Keratinocyte (primary cell): ENCODE data around the gene STATH. TPM values are rescaled to one million over a fixed set of nuclear protein-coding genes. Genes with fewer than 3 reads are reported as not detected.

ENCODE experiments used
- DNase-seq: peaks from one replicate; pipeline ENCODE4 v3.0.0-alpha.2; 2011; ENCODE audit warnings: low read depth, missing footprints, low spot score
- FAIRE-seq: peaks from 2 replicates; lab custom pipeline; 2011; peaks lifted over from hg19 to GRCh38; lab: Jason Lieb, UNC
- H2AFZ ChIP-seq: 2 replicates; pipeline ENCODE4 v1.6.0; 2012; ENCODE audit warnings: low read length, control low read depth, inconsistent platforms; ENCODE audit not compliant: control insufficient read depth
- H3K27ac ChIP-seq: 2 replicates; pipeline ENCODE4 v1.5.1; 2011; ENCODE audit warnings: low read length; ENCODE audit not compliant: control insufficient read depth, insufficient read depth
- H3K27me3 ChIP-seq: 3 replicates; pipeline ENCODE4 v1.6.0; 2011; ENCODE audit warnings: low read length; ENCODE audit not compliant: control insufficient read depth, insufficient read depth; ENCODE audit errors: extremely low read depth
- H3K36me3 ChIP-seq, 2 experiments: 2 replicates in 1 of 2; 3 replicates in 1 of 2; pipeline ENCODE4 v1.5.1; 2011; ENCODE audit warnings: low read length in 2 of 2, mild to moderate bottlenecking in 1 of 2; ENCODE audit not compliant: control insufficient read depth in 2 of 2, insufficient read depth in 2 of 2; ENCODE audit errors: extremely low read depth in 1 of 2
- H3K4me1 ChIP-seq: 3 replicates; pipeline ENCODE4 v1.5.1; 2011; ENCODE audit warnings: low read length; ENCODE audit not compliant: control insufficient read depth, insufficient read depth; ENCODE audit errors: extremely low read depth
- H3K4me2 ChIP-seq: 3 replicates; pipeline ENCODE4 v1.6.0; 2011; ENCODE audit warnings: low read depth, low read length; ENCODE audit not compliant: control insufficient read depth, insufficient read depth; ENCODE audit errors: extremely low read depth
- H3K4me3 ChIP-seq, 3 experiments: fragments of 200-600 bp in 1 of 3; sonication (generic) in 1 of 3; 2 replicates in 2 of 3; 3 replicates in 1 of 3; pipeline ENCODE4 v1.5.1; 2011 to 2016; ENCODE audit warnings: low read length in 3 of 3, mild to moderate bottlenecking in 3 of 3, control low read depth in 2 of 3, inconsistent platforms in 1 of 3, low read depth in 1 of 3, mixed read lengths in 1 of 3, mixed run types in 1 of 3, moderate library complexity in 1 of 3; ENCODE audit not compliant: control insufficient read depth in 2 of 3, insufficient read depth in 2 of 3; ENCODE audit errors: extremely low read depth in 1 of 3
- H3K79me2 ChIP-seq: 2 replicates; pipeline ENCODE4 v1.6.0; 2012; ENCODE audit warnings: low read length; ENCODE audit not compliant: control insufficient read depth, insufficient read depth
- H3K9ac ChIP-seq: 3 replicates; pipeline ENCODE4 v1.6.0; 2011; ENCODE audit warnings: low read length; ENCODE audit not compliant: control insufficient read depth, insufficient read depth; ENCODE audit errors: extremely low read depth
- H3K9me1 ChIP-seq: 3 replicates; pipeline ENCODE4 v1.6.0; 2011; ENCODE audit warnings: low read length; ENCODE audit not compliant: control insufficient read depth, insufficient read depth; ENCODE audit errors: extremely low read depth
- H3K9me3 ChIP-seq: 2 replicates; pipeline ENCODE4 v1.5.1; 2012; ENCODE audit warnings: low read depth, low read length; ENCODE audit not compliant: control insufficient read depth
- H4K20me1 ChIP-seq: 3 replicates; pipeline ENCODE4 v1.6.0; 2011; ENCODE audit warnings: low read length; ENCODE audit not compliant: control insufficient read depth, insufficient read depth; ENCODE audit errors: extremely low read depth
- EZH2 ChIP-seq: IDR thresholded peaks from one replicate; pipeline ENCODE4 v1.6.1; 2012; ENCODE audit warnings: inconsistent platforms, mild to moderate bottlenecking, low read length, moderate library complexity
- dilution Hi-C: fragments of 300-500 bp; cut with MboI; formaldehyde crosslinking; loops from one replicate; pipeline ENCODE4 v1.7.0; 2020; ENCODE audit warnings: low sequenced_read_pairs; ENCODE audit not compliant: extremely low pct_ligation_motif_present
- polyA plus RNA-seq, 5 experiments: library from polyadenylated mRNA; depleted of rRNA in 3 of 5; stranded (reverse) in 3 of 5; stranded (forward) in 1 of 5; unstranded in 1 of 5; fragments of >200 nt; gene quantifications; 1 replicate in 1 of 5; 2 replicates in 3 of 5; 3 replicates in 1 of 5; pipeline versions ENCODE4 v1.2.1 to v1.2.3, GENCODE V29; 2011 to 2012; ENCODE audit warnings: missing spikeins in 2 of 5, low read depth in 1 of 5, low replicate concordance in 1 of 5
- TF ChIP-seq, protein P1 (sequence below), 3 experiments: IDR thresholded peaks in 1 of 3; conservative IDR thresholded peaks in 1 of 3; optimal IDR thresholded peaks in 1 of 3; 2 replicates in 2 of 3; 3 replicates in 1 of 3; pipeline versions ENCODE3 to v1.5.1; 2011; ENCODE audit warnings: low read length in 3 of 3, mild to moderate bottlenecking in 3 of 3, moderate library complexity in 2 of 3, control low read depth in 1 of 3, inconsistent platforms in 1 of 3; ENCODE audit not compliant: insufficient read depth in 2 of 3; ENCODE audit errors: extremely low read depth in 1 of 3

Gene STATH
- polyA plus RNA-seq, 1 donor (not counting 4 experiments of a cell fraction or from before 2014, with no cell fraction given), result not detected

DNA sequence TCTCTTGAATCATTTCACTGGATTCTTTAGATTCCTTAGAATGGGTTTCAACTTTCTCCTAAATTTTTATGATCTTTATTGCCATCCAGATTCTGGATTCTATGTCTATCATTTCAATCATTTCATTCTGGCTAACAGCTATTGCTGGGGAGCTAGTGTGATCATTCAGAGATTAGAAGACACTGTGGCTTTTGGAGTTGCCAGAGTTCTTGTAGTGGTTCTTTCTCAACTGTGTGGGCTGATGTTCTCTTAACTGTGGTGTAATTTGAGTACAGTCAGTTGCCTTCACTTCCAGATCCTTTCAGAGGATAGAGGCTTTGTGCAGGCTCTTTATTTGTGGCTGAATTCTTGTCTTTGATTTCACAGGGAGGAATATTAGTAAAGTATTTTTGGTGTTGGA, 18.2 kb upstream of the STATH start:
- H3K4me1 ChIP-seq, result no peaks in the 10 kb centered on the region
- no peak overlapping the region for H3K9ac ChIP-seq
- no peak overlapping the region for H2AFZ ChIP-seq
- no peak overlapping the region for H3K4me3 ChIP-seq
- no peaks in the 10 kb centered on the region for H3K27me3 ChIP-seq
- H3K9me1 ChIP-seq, result no peaks in the 10 kb centered on the region
- dilution Hi-C loops, result no loop called here
- TF ChIP-seq EZH2, result no peak
- TF ChIP-seq, protein P1, sequence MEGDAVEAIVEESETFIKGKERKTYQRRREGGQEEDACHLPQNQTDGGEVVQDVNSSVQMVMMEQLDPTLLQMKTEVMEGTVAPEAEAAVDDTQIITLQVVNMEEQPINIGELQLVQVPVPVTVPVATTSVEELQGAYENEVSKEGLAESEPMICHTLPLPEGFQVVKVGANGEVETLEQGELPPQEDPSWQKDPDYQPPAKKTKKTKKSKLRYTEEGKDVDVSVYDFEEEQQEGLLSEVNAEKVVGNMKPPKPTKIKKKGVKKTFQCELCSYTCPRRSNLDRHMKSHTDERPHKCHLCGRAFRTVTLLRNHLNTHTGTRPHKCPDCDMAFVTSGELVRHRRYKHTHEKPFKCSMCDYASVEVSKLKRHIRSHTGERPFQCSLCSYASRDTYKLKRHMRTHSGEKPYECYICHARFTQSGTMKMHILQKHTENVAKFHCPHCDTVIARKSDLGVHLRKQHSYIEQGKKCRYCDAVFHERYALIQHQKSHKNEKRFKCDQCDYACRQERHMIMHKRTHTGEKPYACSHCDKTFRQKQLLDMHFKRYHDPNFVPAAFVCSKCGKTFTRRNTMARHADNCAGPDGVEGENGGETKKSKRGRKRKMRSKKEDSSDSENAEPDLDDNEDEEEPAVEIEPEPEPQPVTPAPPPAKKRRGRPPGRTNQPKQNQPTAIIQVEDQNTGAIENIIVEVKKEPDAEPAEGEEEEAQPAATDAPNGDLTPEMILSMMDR (optimal IDR thresholded peaks at IDR 0.05 in 1 of 3, IDR thresholded peaks at IDR 0.05 in 1 of 3, conservative IDR thresholded peaks at IDR 0.05 in 1 of 3; ENCODE audit: extremely low read depth in 1 of 3, insufficient read depth in 2 of 3, low read length in 3 of 3), result no peak
- no peak overlapping the region for H3K4me2 ChIP-seq
- no peaks in the 10 kb centered on the region for H3K36me3 ChIP-seq
- DNase-seq (no peak), FAIRE-seq (no peak)
- H3K27ac ChIP-seq, result no peak overlapping the region
- H3K9me3 ChIP-seq, result no peaks in the 10 kb centered on the region
- no peaks in the 10 kb centered on the region for H3K79me2 ChIP-seq
- no peaks in the 10 kb centered on the region for H4K20me1 ChIP-seq

DNA sequence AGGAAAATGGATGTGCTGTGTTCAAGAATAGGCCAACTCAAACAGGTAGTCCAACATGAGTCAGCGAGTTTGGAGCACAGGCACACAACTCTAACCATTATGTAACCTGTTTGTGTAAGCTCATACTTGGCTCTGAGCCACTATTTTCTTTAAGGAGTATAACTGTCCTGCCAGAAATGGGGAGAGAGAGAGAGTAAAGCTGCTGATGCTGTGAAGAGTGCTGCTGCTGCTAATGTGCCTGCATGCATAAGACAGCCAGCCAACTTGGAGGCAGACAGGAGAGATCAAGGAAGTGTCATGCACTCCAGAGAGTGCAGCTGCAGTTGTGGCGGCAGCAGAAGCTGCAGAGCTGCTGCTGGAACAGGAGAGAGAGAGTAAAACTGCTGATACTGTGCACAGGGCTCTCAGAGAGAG, 11.7 kb upstream of the STATH start:
- DNase-seq, result no peak
- H3K9ac ChIP-seq, result no peak overlapping the region
- H2AFZ ChIP-seq, result no peak overlapping the region
- TF ChIP-seq, protein P1 (optimal IDR thresholded peaks at IDR 0.05 in 1 of 3, IDR thresholded peaks at IDR 0.05 in 1 of 3, conservative IDR thresholded peaks at IDR 0.05 in 1 of 3; ENCODE audit: extremely low read depth in 1 of 3, insufficient read depth in 2 of 3, low read length in 3 of 3), result no peak
- TF ChIP-seq EZH2, result no peak
- no peaks in the 10 kb centered on the region for H4K20me1 ChIP-seq
- H3K9me3 ChIP-seq, result no peaks in the 10 kb centered on the region
- H3K9me1 ChIP-seq, result no peaks in the 10 kb centered on the region
- dilution Hi-C loops, result no loop called here
- H3K79me2 ChIP-seq, result no peaks in the 10 kb centered on the region
- H3K27me3 ChIP-seq, result no peaks in the 10 kb centered on the region
- H3K36me3 ChIP-seq, result no peaks in the 10 kb centered on the region
- H3K4me1 ChIP-seq, result no peaks in the 10 kb centered on the region
- no peak overlapping the region for H3K27ac ChIP-seq
- no peak for FAIRE-seq
- H3K4me2 ChIP-seq, result no peak overlapping the region
- no peak overlapping the region for H3K4me3 ChIP-seq
